Smooth muscle cell (in vitro differentiated cells): ENCODE data around the gene ZC3H18. TPM values are rescaled to one million over a fixed set of nuclear protein-coding genes. Genes with fewer than 3 reads are reported as not detected.
A peak's percentile ranks its signal among the peaks of the same experiment; 100 is the strongest.

ENCODE experiments used
- DNase-seq: peaks from one replicate; lab custom pipeline; 2025; ENCODE audit not compliant: unreplicated experiment; lab: John Stamatoyannopoulos, UW
- H2AFZ ChIP-seq: fragments of 200-600 bp; sonication (generic); 2 replicates; pipeline ENCODE4 v1.6.0; 2016; ENCODE audit warnings: antibody characterized with exemption, low read depth, mild to moderate bottlenecking
- H3F3A ChIP-seq: fragments of 200-600 bp; sonication (generic); 2 replicates; pipeline ENCODE4 v1.6.0; 2017; ENCODE audit warnings: antibody characterized with exemption, low read depth
- H3K27ac ChIP-seq: fragments of 200-600 bp; sonication (generic); 2 replicates; pipeline ENCODE4 v1.5.1; 2016; ENCODE audit warnings: low read depth, mild to moderate bottlenecking
- H3K27me3 ChIP-seq: fragments of 200-600 bp; sonication (generic); 2 replicates; pipeline ENCODE4 v1.6.1; 2016; ENCODE audit warnings: low read depth, mild to moderate bottlenecking
- H3K36me3 ChIP-seq: fragments of 200-600 bp; sonication (generic); 2 replicates; pipeline ENCODE4 v1.5.1; 2016; ENCODE audit warnings: low read depth
- H3K4me1 ChIP-seq: fragments of 200-600 bp; sonication (generic); 2 replicates; pipeline ENCODE4 v1.5.1; 2016; ENCODE audit warnings: low read depth
- H3K4me2 ChIP-seq: fragments of 200-600 bp; sonication (generic); 2 replicates; pipeline ENCODE4 v1.6.0; 2016; ENCODE audit warnings: mild to moderate bottlenecking
- H3K4me3 ChIP-seq: fragments of 200-600 bp; sonication (generic); 2 replicates; pipeline ENCODE4 v1.5.1; 2016; ENCODE audit warnings: mild to moderate bottlenecking
- H3K79me2 ChIP-seq: fragments of 200-600 bp; sonication (generic); 2 replicates; pipeline ENCODE4 v1.6.0; 2016; ENCODE audit warnings: low read depth, mild to moderate bottlenecking
- H3K9ac ChIP-seq: fragments of 200-600 bp; sonication (generic); 2 replicates; pipeline ENCODE4 v1.6.0; 2016; ENCODE audit warnings: low read depth
- H3K9me3 ChIP-seq: fragments of 200-600 bp; sonication (generic); replicated peaks from 2 replicates; pipeline ENCODE4 v1.5.1; 2016; ENCODE audit warnings: low read depth
- H4K20me1 ChIP-seq: fragments of 200-600 bp; sonication (generic); 2 replicates; pipeline ENCODE4 v1.6.0; 2016; ENCODE audit warnings: low read depth
- CTCF ChIP-seq: fragments of 200-600 bp; sonication (generic); IDR thresholded peaks from 2 replicates; pipeline ENCODE4 v1.5.1; 2017; ENCODE audit warnings: borderline replicate concordance, mild to moderate bottlenecking, antibody characterized with exemption; ENCODE audit not compliant: insufficient read depth, poor library complexity, severe bottlenecking
- WGBS: methylation state at CpG from one replicate; pipeline ENCODE4 v1.1.7; 2016; ENCODE audit warnings: low lambda C conversion rate; 5-methylcytosine and 5-hydroxymethylcytosine counted together
- polyA plus RNA-seq: library from polyadenylated mRNA; unstranded; fragments of >200 nt; fragmentation: Nextera tagmentation; extraction: Ambion mirVana; gene quantifications from 2 replicates; pipeline ENCODE4 v1.2.1, GENCODE V29; 2016
- total RNA-seq: library from RNA; depleted of rRNA; stranded (reverse); fragments of >200 nt; gene quantifications from 2 replicates; pipeline ENCODE4 v1.2.3, GENCODE V29; 2014

The ZC3H18 gene
- total and polyA plus RNA-seq, 2 experiments from 2014 or later: 14.6 to 30.4 TPM

- Histone ChIP-seq H2AFZ (no peak overlapping the region), H3K4me3 (no peak overlapping the region), H3F3A (no peaks in the 10 kb centered on the region), H4K20me1 (no peaks in the 10 kb centered on the region), H3K79me2 (no peaks in the 10 kb centered on the region), H3K27ac (no peak overlapping the region), H3K4me1 (no peaks in the 10 kb centered on the region), H3K36me3 (no peaks in the 10 kb centered on the region), H3K9me3 (no peaks in the 10 kb centered on the region), H3K4me2 (no peak overlapping the region), H3K9ac (no peak overlapping the region), H3K27me3 (no peaks in the 10 kb centered on the region)
- DNase-seq: no peak
- TF ChIP-seq CTCF: no peak
- WGBS: 83% methylated on average over 14 of the region's 15 CpGs
Measured at GRCh38 chr16:88554711-88555264, 15.4 kb upstream of the ZC3H18 start.

GRCh38 chr16:88556294-88556988 lies 13.8 kb upstream of the ZC3H18 start:
- no peaks in the 10 kb centered on the region for H3K27me3 ChIP-seq
- H3K9ac ChIP-seq: no peak overlapping the region
- no peak for TF ChIP-seq CTCF
- no peak for DNase-seq
- H2AFZ ChIP-seq: no peak overlapping the region
- H3K9me3 ChIP-seq: no peaks in the 10 kb centered on the region
- H4K20me1 ChIP-seq: no peaks in the 10 kb centered on the region
- no peak overlapping the region for H3K4me3 ChIP-seq
- no peaks in the 10 kb centered on the region for H3K4me1 ChIP-seq
- H3F3A ChIP-seq: no peaks in the 10 kb centered on the region
- WGBS: 90% methylated on average over 15 of the region's 15 CpGs
- H3K79me2 ChIP-seq: no peaks in the 10 kb centered on the region
- no peak overlapping the region for H3K27ac ChIP-seq
- H3K4me2 ChIP-seq: no peak overlapping the region
- H3K36me3 ChIP-seq: no peaks in the 10 kb centered on the region

DNA sequence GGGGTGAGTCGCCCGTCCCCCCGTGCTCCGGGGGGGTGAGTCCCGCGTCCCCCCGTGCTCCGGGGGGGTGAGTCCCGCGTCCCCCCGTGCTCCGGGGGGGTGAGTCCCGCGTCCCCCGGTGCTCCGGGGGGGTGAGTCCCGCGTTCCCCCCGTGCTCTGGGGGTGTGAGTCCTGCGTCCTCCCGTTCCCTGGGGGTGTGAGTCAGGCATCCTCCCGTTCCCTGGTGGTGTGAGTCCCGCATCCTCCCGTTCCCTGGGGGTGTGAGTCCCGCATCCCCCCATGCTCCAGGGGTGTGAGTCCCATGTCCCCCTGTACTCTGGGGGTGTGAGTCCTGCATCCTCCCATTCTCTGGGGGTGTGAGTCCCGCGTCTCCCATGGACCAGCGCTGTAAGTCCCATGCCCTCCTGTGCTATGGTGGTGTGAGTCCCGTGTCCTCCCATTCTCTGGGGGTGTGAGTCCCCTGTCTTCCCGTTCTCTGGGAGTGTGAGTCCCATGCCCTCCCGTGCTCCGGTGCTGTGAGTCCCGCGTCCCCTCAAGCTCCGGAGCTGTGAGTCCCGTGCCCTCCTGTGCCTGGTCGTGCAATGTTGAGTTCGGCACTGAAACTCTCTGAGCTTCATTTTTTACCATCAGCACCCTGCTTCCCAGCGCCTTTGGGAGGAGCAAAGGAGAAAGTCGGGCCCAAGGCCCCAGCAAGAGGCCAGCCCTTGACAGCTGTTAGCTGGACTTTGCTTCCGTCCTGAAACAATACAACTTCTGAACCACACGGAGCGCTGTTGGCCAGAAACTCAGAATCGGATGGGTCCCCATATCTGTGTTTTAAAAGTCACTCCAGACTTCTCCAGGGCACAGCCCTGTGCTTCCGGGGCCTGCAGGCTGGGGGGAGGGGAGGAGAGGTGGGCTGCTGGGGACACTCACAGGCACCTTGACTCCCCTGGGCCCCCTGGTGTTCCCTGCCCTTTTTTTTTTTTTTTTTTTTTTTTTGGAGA lies 11.5 kb upstream of the ZC3H18 start:
- H3K27me3 ChIP-seq: no peaks in the 10 kb centered on the region
- peaks cover 3% of the 10 kb centered on the region for H3K4me1 ChIP-seq
- DNase-seq: no peak
- no peak overlapping the region for H3K9ac ChIP-seq
- H3K27ac ChIP-seq: no peak overlapping the region
- peak; percentile 26 for TF ChIP-seq CTCF
- no peaks in the 10 kb centered on the region for H3K9me3 ChIP-seq
- H2AFZ ChIP-seq: no peak overlapping the region
- no peaks in the 10 kb centered on the region for H4K20me1 ChIP-seq
- no peak overlapping the region for H3K4me2 ChIP-seq
- H3K4me3 ChIP-seq: no peak overlapping the region
- no peaks in the 10 kb centered on the region for H3K36me3 ChIP-seq
- no peaks in the 10 kb centered on the region for H3K79me2 ChIP-seq
- no peaks in the 10 kb centered on the region for H3F3A ChIP-seq
- WGBS: 74% methylated on average over 32 of the region's 45 CpGs
